Esophagus muscularis mucosa (tissue), 4 donors: ENCODE results near the gene TARDBP.

Experiments used
- CTCF ChIP-seq, 3 experiments: fragments of 200-600 bp in 2 of 3; fragments of 450-650 bp in 1 of 3; sonication (generic) in 2 of 3; IDR thresholded peaks; one replicate each; pipeline ENCODE4 v1.5.1; 2017 to 2019; ENCODE audit warnings: antibody characterized with exemption in 3 of 3, mild to moderate bottlenecking in 2 of 3, moderate library complexity in 1 of 3
- EP300 ChIP-seq: sonication (generic); formaldehyde crosslinking; IDR thresholded peaks from one replicate; pipeline ENCODE4 v1.6.1; 2017; ENCODE audit warnings: antibody characterized with exemption
- POLR2A ChIP-seq: fragments of 450-650 bp; IDR thresholded peaks from one replicate; pipeline ENCODE4 v1.6.1; 2017; ENCODE audit warnings: antibody characterized with exemption, moderate library complexity, mild to moderate bottlenecking, low read depth
- POLR2AphosphoS5 ChIP-seq, 2 donors: sonication (generic); formaldehyde crosslinking; IDR thresholded peaks; one replicate each; pipeline ENCODE4 v1.6.1; 2017; ENCODE audit warnings: antibody characterized with exemption in 2 of 2

DNA sequence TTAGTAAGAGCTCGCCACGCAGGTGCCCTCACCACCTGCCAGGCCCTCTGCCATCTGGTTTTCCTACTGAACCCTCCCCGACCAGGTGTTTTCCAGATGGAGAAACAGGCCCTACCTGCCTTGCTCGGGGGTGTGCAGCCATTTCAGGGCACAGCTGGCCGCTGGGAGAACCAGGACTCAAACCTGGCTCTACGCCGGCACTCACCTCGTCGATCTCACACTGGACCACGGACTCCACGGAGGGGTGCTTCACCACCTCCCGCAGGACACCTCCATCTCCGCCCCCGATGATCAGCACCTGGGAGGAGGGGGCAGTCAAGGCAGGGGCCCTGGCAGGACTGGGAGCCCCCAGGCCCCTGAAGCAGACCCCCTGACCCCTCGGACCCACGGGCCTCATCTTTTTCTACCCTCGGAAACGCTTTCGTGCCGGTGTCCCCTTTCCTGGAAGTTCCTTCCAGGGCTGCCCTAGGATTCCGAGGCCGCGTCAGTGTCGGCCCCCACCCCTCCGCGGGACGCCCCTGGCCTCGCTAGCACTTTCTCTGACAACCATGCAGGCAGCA is 46.2 kb downstream of the TARDBP start:
- TF ChIP-seq CTCF (IDR thresholded peaks at IDR 0.05) (no peak), POLR2A (no peak), POLR2AphosphoS5 (IDR thresholded peaks at IDR 0.05) (no peak), EP300 (no peak)
